ENCODE measurements around the gene UBA52.

The UBA52 gene

GRCh38 chr19:18607226-18608101, 35.8 kb downstream of the UBA52 start:
- no peak for DNase-seq (ENCODE audit: extremely low read depth in 1 of 2, low read depth in 1 of 2)

GRCh38 chr19:18608102-18608804, 36.6 kb downstream of the UBA52 start:
- no peak for DNase-seq (ENCODE audit: extremely low read depth in 1 of 2, low read depth in 1 of 2)

- DNase-seq (ENCODE audit: extremely low read depth in 1 of 2, low read depth in 1 of 2) = no peak
Measured at GRCh38 chr19:18608805-18609716, 37.4 kb downstream of the UBA52 start.

GRCh38 chr19:18609717-18610051, 38.0 kb downstream of the UBA52 start:
- no peak for DNase-seq (ENCODE audit: extremely low read depth in 1 of 2, low read depth in 1 of 2)

GRCh38 chr19:18610245-18610555, 38.5 kb downstream of the UBA52 start:
- no peak for DNase-seq (ENCODE audit: extremely low read depth in 1 of 2, low read depth in 1 of 2)

GRCh38 chr19:18610556-18611326, 39.1 kb downstream of the UBA52 start:
- no peak for DNase-seq (ENCODE audit: extremely low read depth in 1 of 2, low read depth in 1 of 2)

- no peak for DNase-seq (ENCODE audit: extremely low read depth in 1 of 2, low read depth in 1 of 2)
Measured at GRCh38 chr19:18611327-18612050, 39.8 kb downstream of the UBA52 start.

GRCh38 chr19:18612051-18612771, 40.6 kb downstream of the UBA52 start:
- no peak for DNase-seq (ENCODE audit: extremely low read depth in 1 of 2, low read depth in 1 of 2)

- DNase-seq (ENCODE audit: extremely low read depth in 1 of 2, low read depth in 1 of 2) = no peak
Measured at GRCh38 chr19:18612772-18613588, 41.3 kb downstream of the UBA52 start, which contains the start of gene TMEM59L. TSS of gene TMEM59L (plus strand) at chr19:18612870. CDS start at chr19:18612959, 89 bp downstream.

GRCh38 chr19:18613589-18614234, 42.1 kb downstream of the UBA52 start:
- DNase-seq (ENCODE audit: extremely low read depth in 1 of 2, low read depth in 1 of 2) = no peak

GRCh38 chr19:18616023-18616422, 44.4 kb downstream of the UBA52 start:
- DNase-seq (ENCODE audit: extremely low read depth in 1 of 2, low read depth in 1 of 2) = no peak

GRCh38 chr19:18617562-18617961, 45.9 kb downstream of the UBA52 start:
- no peak for DNase-seq (ENCODE audit: extremely low read depth in 1 of 2, low read depth in 1 of 2)

GRCh38 chr19:18618236-18618635, 46.6 kb downstream of the UBA52 start:
- DNase-seq (ENCODE audit: extremely low read depth in 1 of 2, low read depth in 1 of 2) = no peak

- DNase-seq (ENCODE audit: extremely low read depth in 1 of 2, low read depth in 1 of 2) = no peak
Measured at GRCh38 chr19:18620311-18620710, 48.7 kb downstream of the UBA52 start.

GRCh38 chr19:18620902-18621301, 49.2 kb downstream of the UBA52 start:
- DNase-seq (ENCODE audit: extremely low read depth in 1 of 2, low read depth in 1 of 2) = no peak

GRCh38 chr19:18626906-18627305, 55.2 kb downstream of the UBA52 start:
- no peak for DNase-seq (ENCODE audit: extremely low read depth in 1 of 2, low read depth in 1 of 2)
